OCI-LY7 (cell line): Measurements from ENCODE around the gene SYTL2. TPM values are rescaled to one million over a fixed set of nuclear protein-coding genes. Genes with fewer than 3 reads are reported as not detected.

Experiments
- BruUV-seq: library from RNA; stranded (reverse); fragments of 400-500 nt; replicated peaks from 2 replicates; lab custom pipeline; 2021; lab: Mats Ljungman, UMichigan
- CTCF ChIA-PET: fragments of 300-600 bp; sonication (Branson Sonifier 250); formaldehyde crosslinking; loops from one replicate; lab custom pipeline; 2022; ENCODE audit warnings: antibody characterized with exemption; ENCODE audit not compliant: unreplicated experiment; lab: Charles Lee
- POLR2A ChIA-PET: fragments of 300-600 bp; sonication (Branson Sonifier 250); formaldehyde crosslinking; loops from one replicate; lab custom pipeline; 2022; ENCODE audit warnings: antibody characterized with exemption; lab: Charles Lee
- DNase-seq: peaks from one replicate; pipeline ENCODE4 v3.0.0-alpha.2; 2015; ENCODE audit warnings: low spot score
- H2AFZ ChIP-seq: fragments of 200-600 bp; sonication (generic), shearing (Covaris generic); 2 replicates; pipeline ENCODE4 v1.6.1; 2014; ENCODE audit warnings: mild to moderate bottlenecking, antibody characterized with exemption, low read length, moderate library complexity
- H3K27ac ChIP-seq: fragments of 200-600 bp; sonication (generic); 2 replicates; pipeline ENCODE4 v1.5.1; 2014; ENCODE audit warnings: mixed run types, low read depth, mild to moderate bottlenecking, moderate library complexity, low read length, inconsistent platforms; ENCODE audit not compliant: poor library complexity, severe bottlenecking
- H3K36me3 ChIP-seq: fragments of 200-600 bp; sonication (generic); 2 replicates; pipeline ENCODE4 v1.6.1; 2014; ENCODE audit warnings: mild to moderate bottlenecking, antibody characterized with exemption, low read length, moderate library complexity, mixed read lengths; ENCODE audit not compliant: insufficient read depth
- H3K4me1 ChIP-seq: fragments of 200-600 bp; sonication (generic); 2 replicates; pipeline ENCODE4 v1.5.1; 2014; ENCODE audit warnings: mild to moderate bottlenecking, low read length; ENCODE audit not compliant: insufficient read depth, poor library complexity, severe bottlenecking
- H3K4me2 ChIP-seq: fragments of 200-600 bp; sonication (generic); 2 replicates; pipeline ENCODE4 v1.6.1; 2014; ENCODE audit warnings: mild to moderate bottlenecking, low read length
- H3K4me3 ChIP-seq: fragments of 200-600 bp; sonication (generic); 2 replicates; pipeline ENCODE4 v1.5.1; 2014; ENCODE audit warnings: mild to moderate bottlenecking, low read depth, low read length; ENCODE audit not compliant: poor library complexity, severe bottlenecking
- H3K79me2 ChIP-seq: fragments of 200-600 bp; sonication (generic); 2 replicates; pipeline ENCODE4 v1.6.1; 2016; ENCODE audit warnings: low read depth, mild to moderate bottlenecking, low read length, moderate library complexity, mixed read lengths; ENCODE audit not compliant: insufficient read depth
- H3K9me2 ChIP-seq: fragments of 200-600 bp; sonication (generic); 2 replicates; pipeline ENCODE4 v1.6.1; 2016; ENCODE audit warnings: mild to moderate bottlenecking, low read length, mixed read lengths; ENCODE audit not compliant: insufficient read depth
- H3K9me3 ChIP-seq: fragments of 200-600 bp; sonication (generic); 2 replicates; pipeline ENCODE4 v1.6.1; 2014; ENCODE audit warnings: mild to moderate bottlenecking, mixed run types, low read length, mixed read lengths
- H4K20me1 ChIP-seq: fragments of 200-600 bp; sonication (generic); 2 replicates; pipeline ENCODE4 v1.6.1; 2014; ENCODE audit warnings: mild to moderate bottlenecking, antibody characterized with exemption, low read length, moderate library complexity, mixed read lengths; ENCODE audit not compliant: insufficient read depth
- CTCF ChIP-seq: fragments of 200-600 bp; sonication (generic); conservative IDR thresholded peaks from 2 replicates; pipeline ENCODE4 v1.5.1; 2014; ENCODE audit warnings: mild to moderate bottlenecking, antibody characterized with exemption, low read length, moderate library complexity, mixed read lengths
- EZH2phosphoT487 ChIP-seq: fragments of 200-600 bp; sonication (generic); IDR thresholded peaks from 2 replicates; pipeline ENCODE4 v1.6.1; 2018; ENCODE audit warnings: low read depth, borderline replicate concordance, mild to moderate bottlenecking, mixed run types, antibody characterized with exemption, low read length, moderate library complexity, mixed read lengths
- intact Hi-C: fragments of 100-400 bp; cut with micrococcal nuclease; formaldehyde crosslinking; loops from one replicate; pipeline ENCODE4 v1.10.0; 2022; ENCODE audit not compliant: unreplicated experiment
- total RNA-seq, 2 experiments: library from RNA; depleted of rRNA in 1 of 2; stranded (reverse); fragments of >200 nt in 1 of 2; shearing (Covaris generic) in 1 of 2; gene quantifications; 2 replicates each; pipeline ENCODE4 v1.2.3, GENCODE V29; 2014 to 2022

Gene SYTL2
- total RNA-seq, 2 experiments from 2014 or later = 2.6 to 5.1 TPM

GRCh38 chr11:85664615-85665481, 146.1 kb downstream of the SYTL2 start, which contains the start of gene CREBZF:
CREBZF (minus strand) TSS chr11:85665129; CDS start chr11:85664875, 254 bp downstream.
- H3K27ac ChIP-seq = peak within 1 kb of the TSS; percentile 86
- DNase-seq = peak; percentile 96
- peak within 1 kb of the TSS; percentile 89 for H3K4me2 ChIP-seq
- peaks cover 38% of the 10 kb centered on the region for H4K20me1 ChIP-seq
- ChIA-PET POLR2A (interaction anchor here (0.6 to 2.5 kb wide), 7 partner anchors 9 to 548 kb away, joined by 3 to 12 read pairs (median 3); partner anchors contain the start of gene TMEM126A), CTCF (no interaction called here)
- peak within 1 kb of the TSS; percentile 93 for H3K4me3 ChIP-seq
- H3K9me2 ChIP-seq = no peaks in the 10 kb centered on the region
- peaks cover 41% of the 10 kb centered on the region for H3K36me3 ChIP-seq
- H3K79me2 ChIP-seq = peaks cover 50% of the 10 kb centered on the region
- TF ChIP-seq CTCF = no peak
- no peak for TF ChIP-seq EZH2phosphoT487
- peak within 1 kb of the TSS; percentile 96 for H2AFZ ChIP-seq
- H3K4me1 ChIP-seq = peaks cover 26% of the 10 kb centered on the region
- intact Hi-C loops = loop anchor here (2.0 to 5.0 kb wide), 4 partner anchors 36 to 638 kb away; partner anchors contain the start of genes EED, HIKESHI, PICALM and TMEM126B
- H3K9me3 ChIP-seq = no peaks in the 10 kb centered on the region
- no TSS peak for BruUV-seq

GRCh38 chr11:85663753-85664614, 147.0 kb downstream of the SYTL2 start:
- Histone ChIP-seq H3K79me2 (peaks cover 58% of the 10 kb centered on the region), H3K9me2 (no peaks in the 10 kb centered on the region), H3K9me3 (no peaks in the 10 kb centered on the region), H3K4me3 (peak overlapping the region; percentile 93), H3K4me2 (peak overlapping the region; percentile 89), H3K27ac (peak overlapping the region; percentile 86), H2AFZ (peak overlapping the region; percentile 27; the same call in 1 of the 2 replicates), H4K20me1 (peaks cover 47% of the 10 kb centered on the region), H3K36me3 (peaks cover 49% of the 10 kb centered on the region), H3K4me1 (peaks cover 35% of the 10 kb centered on the region)
- BruUV-seq = no TSS peak
- DNase-seq = peak; percentile 84
- ChIA-PET CTCF (interaction anchor here (1.0 kb wide), 1 partner anchor 17 kb away, joined by 4 read pairs; the partner anchor contains the start of gene TMEM126A), POLR2A (interaction anchor here (0.6 to 2.5 kb wide), 6 partner anchors 14 to 45 kb away, joined by 3 to 12 read pairs (median 4); partner anchors contain the start of genes TMEM126A and TMEM126B)
- TF ChIP-seq EZH2phosphoT487 (no peak), CTCF (peak; percentile 75)
- intact Hi-C loops = loop anchor here (1.0 to 5.0 kb wide), 6 partner anchors 16 to 639 kb away; partner anchors contain the start of genes EED, HIKESHI, PICALM and TMEM126B
